GM13977 (cell line): ENCODE results near the gene SPATA13.

Source experiments
- DNase-seq: peaks from one replicate; pipeline ENCODE4 v3.0.0; 2012; ENCODE audit warnings: low spot score
- CTCF ChIP-seq: IDR thresholded peaks from 2 replicates; pipeline ENCODE4 v1.5.1; 2012; ENCODE audit warnings: mild to moderate bottlenecking, control low read depth; ENCODE audit not compliant: insufficient read depth; ENCODE audit errors: extremely low read depth, missing control alignments
- in situ Hi-C: fragments of 300-500 bp; cut with MboI; formaldehyde crosslinking; loops from one replicate; pipeline ENCODE4 v1.12.0; 2022; ENCODE audit warnings: low sequenced_read_pairs, low pct_unique_long_range_greater_than_20kb, mixed read lengths, inconsistent platforms; ENCODE audit not compliant: unreplicated experiment

The SPATA13 gene

DNA sequence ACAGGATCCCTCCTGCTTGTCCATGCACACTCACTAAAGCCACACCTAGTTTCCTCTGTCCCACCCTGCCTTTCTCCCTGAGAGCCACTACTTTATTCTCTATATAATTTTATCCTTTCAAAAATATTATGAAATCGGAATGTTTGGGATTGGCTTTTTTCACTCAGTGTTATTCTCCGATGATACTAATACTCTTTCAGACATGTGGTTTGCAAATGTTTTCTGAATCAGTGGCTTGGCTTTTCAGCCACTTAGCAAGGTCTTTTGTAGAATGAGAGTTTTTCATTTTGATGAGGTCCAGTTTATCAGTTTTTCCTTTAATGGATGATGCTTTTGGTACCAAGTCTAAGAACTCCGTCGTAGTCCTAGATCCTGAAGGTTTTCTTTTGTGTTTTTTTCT lies 11.6 kb downstream of the SPATA13 start:
- DNase-seq: no peak
- no peak for TF ChIP-seq CTCF
- in situ Hi-C loops: no loop called here

DNA sequence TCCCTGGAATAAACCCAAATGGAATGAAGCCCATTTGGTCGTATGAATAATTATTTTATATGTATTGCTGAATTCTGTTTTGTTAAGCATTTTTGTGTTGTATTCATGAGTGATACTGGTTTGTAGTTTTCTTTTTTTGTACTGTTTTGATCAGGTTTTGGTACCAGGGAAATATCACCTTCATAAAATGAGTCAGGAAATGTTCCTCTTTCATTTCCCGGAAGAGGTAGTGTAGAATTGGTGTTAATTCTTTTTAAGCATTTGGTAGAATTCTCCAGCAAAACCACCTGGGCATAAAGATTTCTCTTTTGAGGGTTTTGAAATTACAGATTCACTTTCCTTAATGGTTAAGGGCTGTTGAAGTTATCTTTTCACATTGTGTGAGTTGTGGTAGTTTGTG lies 13.3 kb downstream of the SPATA13 start:
- no peak for DNase-seq
- in situ Hi-C loops: no loop called here

GRCh38 chr13:24175847-24176246 lies 15.3 kb downstream of the SPATA13 start:
- no peak for TF ChIP-seq CTCF
- in situ Hi-C loops: no loop called here
- no peak for DNase-seq

More for the DNA sequence above, 13.3 kb downstream of the SPATA13 start:
- no peak for TF ChIP-seq CTCF

GRCh38 chr13:24176351-24177101 lies 16.0 kb downstream of the SPATA13 start:
- in situ Hi-C loops: no loop called here
- TF ChIP-seq CTCF: no peak
- no peak for DNase-seq

GRCh38 chr13:24178847-24179485 lies 18.4 kb downstream of the SPATA13 start:
- DNase-seq: no peak
- in situ Hi-C loops: no loop called here

DNA sequence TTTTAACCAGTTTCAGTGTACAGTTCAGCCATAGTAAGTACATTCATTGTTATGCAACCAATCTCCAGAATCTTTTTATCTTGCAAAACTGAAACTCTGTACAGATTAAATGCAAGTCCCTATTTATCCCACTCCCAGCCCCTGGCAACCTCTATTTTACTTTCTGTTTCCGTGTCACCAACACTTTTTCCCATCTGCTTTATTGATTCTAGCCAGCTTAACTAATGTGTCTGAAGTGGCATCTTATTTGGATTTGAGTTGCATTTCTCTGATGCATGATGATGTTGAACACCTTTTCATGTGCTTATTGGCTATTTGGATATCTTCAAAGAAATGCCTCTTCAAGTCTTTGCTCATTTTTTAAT lies 18.9 kb downstream of the SPATA13 start:
- no peak for DNase-seq
- no peak for TF ChIP-seq CTCF
- in situ Hi-C loops: no loop called here

More at GRCh38 chr13:24178847-24179485, 18.4 kb downstream of the SPATA13 start:
- no peak for TF ChIP-seq CTCF
